K562 (cell line): Measurements from ENCODE around the gene BFSP1. TPM values are rescaled to one million over a fixed set of nuclear protein-coding genes. Genes with fewer than 3 reads are reported as not detected.

Experiments
- ATAC-seq: fragments of 200-7000 bp; cut with Tn5 transposase; 3 replicates; pipeline ENCODE4 v1.9.1; 2020; ENCODE audit warnings: moderate library complexity
- BruUV-seq: library from RNA; stranded (reverse); fragments of 400-500 nt; replicated peaks from 2 replicates; lab custom pipeline; 2021; lab: Mats Ljungman, UMichigan
- CTCF ChIA-PET: fragments of 300-600 bp; formaldehyde crosslinking; extraction: SDS; loops from one replicate; lab custom pipeline; 2021; ENCODE audit warnings: low intra/inter-chr PET ratio; lab: Yijun Ruan, JAX
- POLR2A ChIA-PET: fragments of 300-600, 350-650 bp; sonication (Branson Sonifier 250); formaldehyde crosslinking; extraction: SDS; loops from one replicate; lab custom pipeline; 2021; ENCODE audit warnings: antibody characterized with exemption, inconsistent platforms; lab: Yijun Ruan, JAX
- DNase-seq, 4 experiments: peaks; one replicate each; pipeline versions ENCODE4 v3.0.0 to v3.0.0-alpha.2; 2011 to 2018; ENCODE audit warnings: low spot score in 3 of 4, mixed read lengths in 3 of 4; ENCODE audit errors: extremely low read depth in 1 of 4
- FAIRE-seq: peaks from 2 replicates; lab custom pipeline; 2011; peaks lifted over from hg19 to GRCh38; lab: Jason Lieb, UNC
- H2AFZ ChIP-seq: 2 replicates; pipeline ENCODE4 v1.6.0; 2011; ENCODE audit warnings: low read depth, low read length, control low read depth, inconsistent platforms
- H3K27ac ChIP-seq: fragments of 200-600 bp; 3 replicates; pipeline ENCODE4 v1.8.0; 2011; ENCODE audit warnings: low read depth, mild to moderate bottlenecking, control low read depth, inconsistent platforms, low read length, moderate library complexity, mixed read lengths; ENCODE audit errors: extremely low read depth
- H3K27me3 ChIP-seq, 2 experiments: fragments of 300-600 bp in 1 of 2; 2 replicates in 1 of 2; 3 replicates in 1 of 2; pipeline versions ENCODE4 v1.6.0 to v1.8.0; 2011; ENCODE audit warnings: inconsistent platforms in 2 of 2, low read length in 2 of 2, mild to moderate bottlenecking in 1 of 2, mixed read lengths in 1 of 2, moderate library complexity in 1 of 2; ENCODE audit not compliant: control insufficient read depth in 2 of 2, insufficient read depth in 2 of 2
- H3K36me3 ChIP-seq: fragments of 300-600 bp; 3 replicates; pipeline ENCODE4 v1.8.0; 2011; ENCODE audit warnings: mild to moderate bottlenecking, low read length, inconsistent platforms; ENCODE audit not compliant: control insufficient read depth, insufficient read depth
- H3K4me1 ChIP-seq, 2 experiments: fragments of 200-600 bp in 1 of 2; replicated peaks in 1 of 2; 2 replicates in 1 of 2; 3 replicates in 1 of 2; pipeline versions ENCODE4 v1.5.1 to v1.8.0; 2011; ENCODE audit warnings: inconsistent platforms in 2 of 2, low read length in 2 of 2, mild to moderate bottlenecking in 1 of 2, mixed read lengths in 1 of 2, moderate library complexity in 1 of 2; ENCODE audit not compliant: control insufficient read depth in 2 of 2, insufficient read depth in 2 of 2
- H3K4me2 ChIP-seq: 2 replicates; pipeline ENCODE4 v1.6.1; 2011; ENCODE audit warnings: low read length, control low read depth, inconsistent platforms, mixed read lengths; ENCODE audit not compliant: insufficient read depth
- H3K4me3 ChIP-seq: fragments of 200-600 bp; sonication (generic), shearing (Covaris generic); 2 replicates; pipeline ENCODE4 v1.5.1; 2016; ENCODE audit warnings: control low read depth, inconsistent platforms
- H3K79me2 ChIP-seq: fragments of 200-600 bp; 3 replicates; pipeline ENCODE4 v1.8.0; 2011; ENCODE audit warnings: low read length, inconsistent platforms; ENCODE audit not compliant: control insufficient read depth, insufficient read depth
- H3K9ac ChIP-seq, 2 experiments: 2 replicates each; pipeline versions ENCODE4 v1.6.0 to v1.6.1; 2011; ENCODE audit warnings: low read depth in 2 of 2, low read length in 2 of 2, control low read depth in 1 of 2, inconsistent platforms in 1 of 2, mild to moderate bottlenecking in 1 of 2, mixed read lengths in 1 of 2; ENCODE audit not compliant: insufficient read depth in 1 of 2
- H3K9me1 ChIP-seq: one replicate; pipeline ENCODE4 v1.6.0; 2011; ENCODE audit warnings: inconsistent platforms, mild to moderate bottlenecking, low read length, moderate library complexity; ENCODE audit not compliant: control insufficient read depth, insufficient read depth
- H3K9me3 ChIP-seq: replicated peaks from 2 replicates; pipeline ENCODE4 v1.5.1; 2011; ENCODE audit warnings: low read depth, low read length, inconsistent platforms; ENCODE audit not compliant: control insufficient read depth, insufficient read depth
- H4K20me1 ChIP-seq: replicated peaks from 2 replicates; pipeline ENCODE4 v1.6.1; 2011; ENCODE audit warnings: low read length, inconsistent platforms, mixed read lengths; ENCODE audit not compliant: control insufficient read depth, insufficient read depth
- RHOXF2B ChIP-seq: fragments of 250-450 bp; sonication (Bioruptor Pico); conservative IDR thresholded peaks from 2 replicates; pipeline ENCODE4 v1.5.1; 2021
- ZC3H11A ChIP-seq: IDR thresholded peaks from 2 replicates; pipeline ENCODE4 v1.6.1; 2012; ENCODE audit warnings: low read depth, low read length, improper control_type of control experiment
- WGBS: fragments of 100-300 bp; shearing (Covaris generic); methylation state at CpG from one replicate; pipeline ENCODE4 v1.1.6; 2016; ENCODE audit warnings: low coverage, mixed read lengths; ENCODE audit not compliant: insufficient coverage; ENCODE audit errors: missing lambda C conversion rate; 5-methylcytosine and 5-hydroxymethylcytosine counted together
- in situ Hi-C: fragments of 300-500 bp; cut with MboI; formaldehyde crosslinking; loops from 4 replicates; pipeline ENCODE4 v1.15.0; 2018; ENCODE audit warnings: inconsistent platforms, mixed read lengths
- intact Hi-C: fragments of 100-400 bp; cut with micrococcal nuclease; formaldehyde crosslinking; loops from 2 replicates; pipeline ENCODE4 v1.14.2; 2022
- polyA plus RNA-seq, 8 experiments: library from polyadenylated mRNA; depleted of rRNA in 4 of 8; stranded (reverse) in 5 of 8; unstranded in 3 of 8; fragments of >200 nt; fragmentation: Nextera tagmentation in 2 of 8; fragmentation: Illumina TruSeq in 1 of 8; extraction: Ambion mirVana in 2 of 8; extraction: Trizol in 1 of 8; gene quantifications; 2 replicates each; pipeline versions ENCODE4 v1.2.1 to v1.2.3, GENCODE V29; 2011 to 2014; ENCODE audit warnings: inconsistent platforms in 1 of 8, missing spikeins in 1 of 8
- total RNA-seq, 7 experiments: library from RNA; depleted of rRNA in 6 of 7; stranded (reverse); fragments of >200 nt in 6 of 7; fragmentation: Illumina TruSeq in 2 of 7; extraction: Trizol in 2 of 7; gene quantifications; 2 replicates each; pipeline versions ENCODE4 v1.2.1 to v1.2.3, GENCODE V29; 2011 to 2021; ENCODE audit warnings: low replicate concordance in 1 of 7

The BFSP1 gene
- total and polyA plus RNA-seq, 9 of the 15 experiments (the other 6 are each of a cell fraction or from before 2014, with no cell fraction given): 0.09 to 0.86 (median 0.40) TPM

GRCh38 chr20:17522528-17522927 is 8.7 kb downstream of the BFSP1 start:
- TF ChIP-seq ZC3H11A: no peak
- no peak for ATAC-seq
- H3K4me1 ChIP-seq: no peaks in the 10 kb centered on the region
- H3K9ac ChIP-seq: no peak overlapping the region
- WGBS: 15% methylated on average over 3 of the region's 3 CpGs
- CTCF ChIA-PET: no interaction called here
- no peaks in the 10 kb centered on the region for H3K9me1 ChIP-seq
- no peak overlapping the region for H3K27ac ChIP-seq
- no peaks in the 10 kb centered on the region for H3K9me3 ChIP-seq
- in situ Hi-C loops: loop anchor here (25.0 kb wide), 1 partner anchor 765 kb away; the partner anchor contains the start of gene ZNF133
- no peak overlapping the region for H3K4me3 ChIP-seq
- no peak overlapping the region for H3K4me2 ChIP-seq
- H3K79me2 ChIP-seq: no peaks in the 10 kb centered on the region
- POLR2A ChIA-PET: no interaction called here
- FAIRE-seq: no peak
- peaks cover 0 to 19% of the 10 kb centered on the region in 2 experiments; a peak in 2 of 5 replicates for H3K27me3 ChIP-seq
- intact Hi-C loops: no loop called here
- H4K20me1 ChIP-seq: no peaks in the 10 kb centered on the region
- no peak for DNase-seq
- H3K36me3 ChIP-seq: no peaks in the 10 kb centered on the region
- no peak overlapping the region for H2AFZ ChIP-seq
- BruUV-seq: no TSS peak

GRCh38 chr20:17520583-17520982 is 10.6 kb downstream of the BFSP1 start:
- Histone ChIP-seq H3K79me2 (no peaks in the 10 kb centered on the region), H3K4me1 (no peaks in the 10 kb centered on the region), H2AFZ (no peak overlapping the region), H3K9me3 (no peaks in the 10 kb centered on the region), H3K4me2 (no peak overlapping the region), H3K9me1 (no peaks in the 10 kb centered on the region), H4K20me1 (no peaks in the 10 kb centered on the region), H3K9ac (no peak overlapping the region), H3K36me3 (no peaks in the 10 kb centered on the region), H3K27me3 (peaks cover 0 to 18% of the 10 kb centered on the region in 2 experiments; a peak in 2 of 5 replicates), H3K27ac (no peak overlapping the region), H3K4me3 (no peak overlapping the region)
- in situ Hi-C loops: loop anchor here (25.0 kb wide), 1 partner anchor 767 kb away; the partner anchor contains the start of gene ZNF133
- intact Hi-C loops: no loop called here
- no TSS peak for BruUV-seq
- TF ChIP-seq RHOXF2B (CRISPR knock-in tag): no peak
- ATAC-seq: no peak
- 0% methylated on average over 1 of the region's 3 CpGs for WGBS
- no peak for DNase-seq
- ChIA-PET POLR2A (no interaction called here), CTCF (no interaction called here)
- no peak for FAIRE-seq
